Glutamatergic neuron (in vitro differentiated cells): Measurements from ENCODE around the gene NRG3. TPM values are rescaled to one million over a fixed set of nuclear protein-coding genes. Genes with fewer than 3 reads are reported as not detected.

ENCODE experiments used
- DNase-seq: peaks from one replicate; pipeline ENCODE4 v3.0.0; 2022
- H3K27ac Mint-ChIP-seq: one replicate; pipeline ENCODE4 v1.8.0; 2020; ENCODE audit warnings: mild to moderate bottlenecking, mixed read lengths, inconsistent platforms; ENCODE audit not compliant: unreplicated experiment
- H3K27me3 Mint-ChIP-seq: one replicate; pipeline ENCODE4 v1.8.0; 2020; ENCODE audit warnings: mild to moderate bottlenecking, moderate library complexity, mixed read lengths, inconsistent platforms; ENCODE audit not compliant: unreplicated experiment
- H3K36me3 Mint-ChIP-seq: one replicate; pipeline ENCODE4 v1.8.0; 2020; ENCODE audit warnings: mild to moderate bottlenecking, mixed read lengths, inconsistent platforms; ENCODE audit not compliant: unreplicated experiment
- H3K4me1 Mint-ChIP-seq: one replicate; pipeline ENCODE4 v1.8.0; 2020; ENCODE audit warnings: mild to moderate bottlenecking, low read depth, mixed read lengths, inconsistent platforms; ENCODE audit not compliant: unreplicated experiment
- H3K4me3 Mint-ChIP-seq: one replicate; pipeline ENCODE4 v1.8.0; 2020; ENCODE audit warnings: mild to moderate bottlenecking, mixed read lengths, inconsistent platforms; ENCODE audit not compliant: unreplicated experiment
- H3K9me3 Mint-ChIP-seq: one replicate; pipeline ENCODE4 v1.8.0; 2020; ENCODE audit warnings: mild to moderate bottlenecking, moderate library complexity, mixed read lengths, inconsistent platforms; ENCODE audit not compliant: unreplicated experiment
- long read RNA-seq: library from polyadenylated mRNA; unstranded; transcript quantifications from one replicate; pipeline ENCODE4 v2.0.0, GENCODE V29; 2020; ENCODE audit not compliant: unreplicated experiment
- total RNA-seq: library from RNA; stranded (reverse); fragmentation: NEBNext Ultra II Directional; extraction: Animal tissue kit (Norgen Biotek cat#: 25700); gene quantifications from one replicate; pipeline ENCODE4 v1.2.1, GENCODE V29; 2021; ENCODE audit not compliant: unreplicated experiment
- TF ChIP-seq, protein P1 (sequence below): fragments of 200-600 bp; sonication (generic); IDR thresholded peaks from one replicate; pipeline ENCODE4 v1.5.0; 2021; ENCODE audit not compliant: partially characterized antibody, unreplicated experiment

Gene NRG3
- total RNA-seq, result 3.2 TPM
- long read RNA-seq, partial matches to known transcripts, result 0 of 1 reads
- long read RNA-seq, other reads (novel, unspliced or antisense), result 1 of 1 reads

DNA sequence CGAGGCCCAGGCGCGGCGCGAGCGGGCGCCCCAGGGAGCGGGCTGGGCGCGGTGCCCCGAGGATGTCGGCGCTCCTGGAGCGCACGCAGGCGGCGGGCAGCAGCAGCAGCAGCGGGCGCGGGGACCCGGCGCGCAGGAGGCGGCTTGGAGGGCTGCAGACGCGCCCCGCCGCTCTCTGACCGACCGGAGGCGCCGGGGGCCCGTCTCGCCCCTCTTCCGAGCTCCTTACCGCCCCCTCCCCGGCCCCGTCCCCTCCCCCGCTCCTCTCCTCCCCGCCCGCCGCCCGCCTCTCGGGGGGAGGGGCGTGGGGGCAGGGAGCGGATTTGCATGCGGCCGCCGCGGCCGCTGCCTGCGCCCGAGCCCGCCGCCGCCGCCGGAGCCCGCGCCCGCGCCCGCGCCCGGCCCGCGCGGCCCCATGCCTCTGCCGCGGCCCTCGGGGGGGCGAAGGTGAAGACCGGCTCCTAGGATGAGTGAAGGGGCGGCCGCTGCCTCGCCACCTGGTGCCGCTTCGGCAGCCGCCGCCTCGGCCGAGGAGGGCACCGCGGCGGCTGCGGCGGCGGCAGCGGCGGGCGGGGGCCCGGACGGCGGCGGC is at the start of gene NRG3:
TSS of gene NRG3 (plus strand) at position 320 of the 592 bp plus-strand sequence.
- peak within 1 kb of the TSS; percentile 76 for H3K27ac Mint-ChIP-seq
- H3K9me3 Mint-ChIP-seq, result peaks cover 5% of the 10 kb centered on the region
- peaks cover 21% of the 10 kb centered on the region for H3K27me3 Mint-ChIP-seq
- peak; percentile 63 for DNase-seq
- H3K36me3 Mint-ChIP-seq, result peaks cover 5% of the 10 kb centered on the region
- TF ChIP-seq, protein P1, sequence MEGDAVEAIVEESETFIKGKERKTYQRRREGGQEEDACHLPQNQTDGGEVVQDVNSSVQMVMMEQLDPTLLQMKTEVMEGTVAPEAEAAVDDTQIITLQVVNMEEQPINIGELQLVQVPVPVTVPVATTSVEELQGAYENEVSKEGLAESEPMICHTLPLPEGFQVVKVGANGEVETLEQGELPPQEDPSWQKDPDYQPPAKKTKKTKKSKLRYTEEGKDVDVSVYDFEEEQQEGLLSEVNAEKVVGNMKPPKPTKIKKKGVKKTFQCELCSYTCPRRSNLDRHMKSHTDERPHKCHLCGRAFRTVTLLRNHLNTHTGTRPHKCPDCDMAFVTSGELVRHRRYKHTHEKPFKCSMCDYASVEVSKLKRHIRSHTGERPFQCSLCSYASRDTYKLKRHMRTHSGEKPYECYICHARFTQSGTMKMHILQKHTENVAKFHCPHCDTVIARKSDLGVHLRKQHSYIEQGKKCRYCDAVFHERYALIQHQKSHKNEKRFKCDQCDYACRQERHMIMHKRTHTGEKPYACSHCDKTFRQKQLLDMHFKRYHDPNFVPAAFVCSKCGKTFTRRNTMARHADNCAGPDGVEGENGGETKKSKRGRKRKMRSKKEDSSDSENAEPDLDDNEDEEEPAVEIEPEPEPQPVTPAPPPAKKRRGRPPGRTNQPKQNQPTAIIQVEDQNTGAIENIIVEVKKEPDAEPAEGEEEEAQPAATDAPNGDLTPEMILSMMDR, result no peak
- H3K4me1 Mint-ChIP-seq, result peaks cover 22% of the 10 kb centered on the region
- peak within 1 kb of the TSS; percentile 91 for H3K4me3 Mint-ChIP-seq

DNA sequence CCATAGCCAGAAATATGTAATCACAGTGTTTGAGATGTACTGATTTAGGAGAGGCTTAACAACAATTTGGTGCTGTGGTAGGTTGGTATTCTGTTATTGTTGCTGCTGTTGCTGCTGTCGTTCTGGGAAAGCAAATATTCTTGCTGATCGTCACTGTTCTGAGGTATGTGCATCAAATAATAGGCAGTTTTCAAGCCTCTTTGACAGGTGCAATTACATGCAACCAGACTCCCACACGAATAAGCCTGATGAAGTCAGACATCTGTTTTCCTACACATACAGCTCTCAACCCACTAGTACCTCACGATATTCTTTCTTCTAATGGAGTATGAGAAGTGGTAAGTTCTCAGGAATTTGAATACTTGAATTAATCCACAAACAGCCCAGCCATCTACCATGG is 46.7 kb upstream of the NRG3 start:
- no peak overlapping the region for H3K27ac Mint-ChIP-seq
- H3K4me1 Mint-ChIP-seq, result no peaks in the 10 kb centered on the region
- H3K36me3 Mint-ChIP-seq, result no peaks in the 10 kb centered on the region
- DNase-seq, result no peak
- H3K27me3 Mint-ChIP-seq, result no peaks in the 10 kb centered on the region
- peaks cover 2% of the 10 kb centered on the region for H3K9me3 Mint-ChIP-seq
- no peak overlapping the region for H3K4me3 Mint-ChIP-seq
- TF ChIP-seq, protein P1, result no peak

DNA sequence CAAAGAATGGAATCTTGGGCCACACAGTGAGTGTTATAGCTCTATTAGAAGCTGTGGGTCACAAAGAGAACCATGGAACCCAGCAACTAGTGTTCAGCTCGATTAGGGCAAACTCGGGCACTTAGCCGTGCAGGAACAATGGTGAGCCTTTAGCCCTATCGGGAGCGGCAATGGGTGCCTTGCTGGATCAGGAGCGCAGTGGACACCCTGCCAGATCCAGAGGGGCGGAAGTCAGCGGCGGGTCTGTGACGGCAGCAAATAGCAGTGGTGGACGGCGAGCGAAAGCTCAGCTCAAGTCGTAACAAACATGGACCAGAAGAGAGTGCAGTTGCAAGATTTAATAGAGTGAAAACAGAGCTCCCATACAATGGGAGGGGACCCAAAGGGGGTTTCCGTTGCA is 43.9 kb upstream of the NRG3 start:
- H3K27ac Mint-ChIP-seq, result no peak overlapping the region
- H3K36me3 Mint-ChIP-seq, result no peaks in the 10 kb centered on the region
- H3K27me3 Mint-ChIP-seq, result no peaks in the 10 kb centered on the region
- peaks cover 2% of the 10 kb centered on the region for H3K9me3 Mint-ChIP-seq
- no peak overlapping the region for H3K4me3 Mint-ChIP-seq
- no peak for DNase-seq
- H3K4me1 Mint-ChIP-seq, result no peaks in the 10 kb centered on the region
- TF ChIP-seq, protein P1, result no peak

DNA sequence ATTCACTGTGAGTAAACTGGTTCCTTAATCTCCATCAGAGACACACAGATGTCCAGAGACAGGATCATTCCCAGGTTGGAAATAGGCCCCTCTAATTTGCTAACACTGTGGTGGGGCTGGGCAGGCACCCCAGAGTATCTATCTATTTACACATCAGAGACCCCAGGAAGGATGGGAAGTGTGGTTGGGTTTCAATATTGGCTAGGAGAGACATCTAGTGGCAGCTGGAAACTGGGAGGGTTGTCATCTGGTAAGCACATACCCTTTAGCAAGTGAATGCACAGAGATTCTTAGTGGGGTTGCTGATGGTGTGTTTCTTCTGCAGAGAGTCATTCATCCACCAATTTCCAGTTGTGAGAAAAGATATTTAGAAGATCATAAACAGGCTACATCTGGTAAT is 36.0 kb upstream of the NRG3 start:
- Mint-ChIP-seq H3K27ac (no peak overlapping the region), H3K4me1 (no peaks in the 10 kb centered on the region), H3K36me3 (no peaks in the 10 kb centered on the region), H3K9me3 (no peaks in the 10 kb centered on the region), H3K4me3 (no peak overlapping the region), H3K27me3 (no peaks in the 10 kb centered on the region)
- peak; percentile 24 for DNase-seq
- TF ChIP-seq, protein P1, result no peak

DNA sequence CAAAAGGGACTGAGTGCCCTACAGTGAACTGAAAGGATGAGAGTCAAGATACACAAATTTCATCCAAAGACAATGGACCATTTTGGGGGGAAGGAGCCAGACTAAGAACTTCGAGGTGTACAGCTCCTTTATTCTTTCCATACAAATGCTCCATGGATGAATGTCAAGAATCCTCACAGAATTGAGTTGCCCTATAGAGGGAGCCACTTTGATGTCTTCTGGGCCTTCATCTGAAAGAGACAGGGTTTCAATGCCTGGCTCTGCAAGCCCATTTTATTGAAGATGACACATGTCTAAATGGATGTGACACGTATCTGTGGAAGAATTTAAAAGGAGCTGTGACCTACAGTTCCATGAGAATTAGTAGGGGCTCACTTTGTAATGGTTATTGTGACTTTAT is 32.0 kb upstream of the NRG3 start:
- Mint-ChIP-seq H3K36me3 (no peaks in the 10 kb centered on the region), H3K27ac (no peak overlapping the region), H3K27me3 (no peaks in the 10 kb centered on the region), H3K4me1 (no peaks in the 10 kb centered on the region), H3K4me3 (no peak overlapping the region), H3K9me3 (no peaks in the 10 kb centered on the region)
- TF ChIP-seq, protein P1, result peak; percentile 25
- DNase-seq, result no peak
